Panc1 (cell line): ENCODE measurements around the gene ZFP1.

Experiments
- CTCF ChIP-seq: fragments of 450-650 bp; IDR thresholded peaks from 2 replicates; pipeline ENCODE4 v1.5.1; 2017; ENCODE audit warnings: mild to moderate bottlenecking
- POLR2AphosphoS5 ChIP-seq: IDR thresholded peaks from 2 replicates; pipeline ENCODE4 v1.6.1; 2012; ENCODE audit warnings: mild to moderate bottlenecking, low read depth, low read length, moderate library complexity
- TF ChIP-seq, protein P1 (sequence below), 2 experiments: IDR thresholded peaks; 2 replicates each; pipeline ENCODE4 v1.6.1; 2011 to 2012; ENCODE audit warnings: low read depth in 2 of 2, control low read depth in 1 of 2, low read length in 1 of 2, mild to moderate bottlenecking in 1 of 2, moderate library complexity in 1 of 2; ENCODE audit not compliant: insufficient read depth in 1 of 2

GRCh38 chr16:75204410-75204758 is 56.1 kb downstream of the ZFP1 start:
- TF ChIP-seq CTCF (no peak), POLR2AphosphoS5 (no peak)
- TF ChIP-seq, protein P1, sequence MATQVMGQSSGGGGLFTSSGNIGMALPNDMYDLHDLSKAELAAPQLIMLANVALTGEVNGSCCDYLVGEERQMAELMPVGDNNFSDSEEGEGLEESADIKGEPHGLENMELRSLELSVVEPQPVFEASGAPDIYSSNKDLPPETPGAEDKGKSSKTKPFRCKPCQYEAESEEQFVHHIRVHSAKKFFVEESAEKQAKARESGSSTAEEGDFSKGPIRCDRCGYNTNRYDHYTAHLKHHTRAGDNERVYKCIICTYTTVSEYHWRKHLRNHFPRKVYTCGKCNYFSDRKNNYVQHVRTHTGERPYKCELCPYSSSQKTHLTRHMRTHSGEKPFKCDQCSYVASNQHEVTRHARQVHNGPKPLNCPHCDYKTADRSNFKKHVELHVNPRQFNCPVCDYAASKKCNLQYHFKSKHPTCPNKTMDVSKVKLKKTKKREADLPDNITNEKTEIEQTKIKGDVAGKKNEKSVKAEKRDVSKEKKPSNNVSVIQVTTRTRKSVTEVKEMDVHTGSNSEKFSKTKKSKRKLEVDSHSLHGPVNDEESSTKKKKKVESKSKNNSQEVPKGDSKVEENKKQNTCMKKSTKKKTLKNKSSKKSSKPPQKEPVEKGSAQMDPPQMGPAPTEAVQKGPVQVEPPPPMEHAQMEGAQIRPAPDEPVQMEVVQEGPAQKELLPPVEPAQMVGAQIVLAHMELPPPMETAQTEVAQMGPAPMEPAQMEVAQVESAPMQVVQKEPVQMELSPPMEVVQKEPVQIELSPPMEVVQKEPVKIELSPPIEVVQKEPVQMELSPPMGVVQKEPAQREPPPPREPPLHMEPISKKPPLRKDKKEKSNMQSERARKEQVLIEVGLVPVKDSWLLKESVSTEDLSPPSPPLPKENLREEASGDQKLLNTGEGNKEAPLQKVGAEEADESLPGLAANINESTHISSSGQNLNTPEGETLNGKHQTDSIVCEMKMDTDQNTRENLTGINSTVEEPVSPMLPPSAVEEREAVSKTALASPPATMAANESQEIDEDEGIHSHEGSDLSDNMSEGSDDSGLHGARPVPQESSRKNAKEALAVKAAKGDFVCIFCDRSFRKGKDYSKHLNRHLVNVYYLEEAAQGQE (IDR thresholded peaks at IDR 0.05; ENCODE audit: insufficient read depth in 1 of 2, low read depth in 2 of 2, low read length in 1 of 2) = no peak
